Tibial artery (tissue), 4 donors: ENCODE measurements around the gene CMSS1.

Experiments used
- DNase-seq, 2 donors: peaks; one replicate each; pipeline ENCODE4 v3.0.0-alpha.2; 2019
- H3K27ac ChIP-seq, 2 donors: fragments of 200-600 bp; sonication (generic) in 1 of 2; 1 replicate in 1 of 2; 2 replicates in 1 of 2; pipeline ENCODE4 v1.5.1; 2018 to 2019; ENCODE audit warnings: mild to moderate bottlenecking in 1 of 2
- H3K27me3 ChIP-seq, 2 donors: fragments of 200-600 bp; sonication (generic) in 1 of 2; one replicate each; pipeline versions ENCODE4 v1.5.1 to v1.6.0; 2016 to 2019
- H3K36me3 ChIP-seq, 3 donors: fragments of 200-600 bp; sonication (generic) in 2 of 3; one replicate each; pipeline ENCODE4 v1.5.1; 2016 to 2019; ENCODE audit warnings: mild to moderate bottlenecking in 2 of 3
- H3K4me1 ChIP-seq, 4 donors: fragments of 200-600 bp; sonication (generic) in 2 of 4; 1 replicate in 3 of 4; 2 replicates in 1 of 4; pipeline ENCODE4 v1.5.1; 2016 to 2019
- H3K4me3 ChIP-seq, 2 donors: fragments of 200-600 bp; sonication (generic) in 1 of 2; 1 replicate in 1 of 2; 2 replicates in 1 of 2; pipeline ENCODE4 v1.5.1; 2018 to 2019; ENCODE audit warnings: mild to moderate bottlenecking in 2 of 2
- H3K9me3 ChIP-seq, 3 donors: fragments of 200-600 bp; sonication (generic) in 1 of 3; one replicate each; pipeline ENCODE4 v1.5.1; 2016 to 2019
- intact Hi-C: fragments of 100-400 bp; cut with DNase I; formaldehyde crosslinking; loops from one replicate; pipeline ENCODE4 v1.15.0; 2023; ENCODE audit warnings: low total_unique reads
- TF ChIP-seq, protein P1 (sequence below), 2 experiments: fragments of 200-600 bp in 1 of 2; fragments of 450-650 bp in 1 of 2; IDR thresholded peaks; one replicate each; pipeline ENCODE4 v1.5.1; 2017 to 2019; ENCODE audit warnings: antibody characterized with exemption in 2 of 2, mild to moderate bottlenecking in 1 of 2, moderate library complexity in 1 of 2

Gene CMSS1

DNA sequence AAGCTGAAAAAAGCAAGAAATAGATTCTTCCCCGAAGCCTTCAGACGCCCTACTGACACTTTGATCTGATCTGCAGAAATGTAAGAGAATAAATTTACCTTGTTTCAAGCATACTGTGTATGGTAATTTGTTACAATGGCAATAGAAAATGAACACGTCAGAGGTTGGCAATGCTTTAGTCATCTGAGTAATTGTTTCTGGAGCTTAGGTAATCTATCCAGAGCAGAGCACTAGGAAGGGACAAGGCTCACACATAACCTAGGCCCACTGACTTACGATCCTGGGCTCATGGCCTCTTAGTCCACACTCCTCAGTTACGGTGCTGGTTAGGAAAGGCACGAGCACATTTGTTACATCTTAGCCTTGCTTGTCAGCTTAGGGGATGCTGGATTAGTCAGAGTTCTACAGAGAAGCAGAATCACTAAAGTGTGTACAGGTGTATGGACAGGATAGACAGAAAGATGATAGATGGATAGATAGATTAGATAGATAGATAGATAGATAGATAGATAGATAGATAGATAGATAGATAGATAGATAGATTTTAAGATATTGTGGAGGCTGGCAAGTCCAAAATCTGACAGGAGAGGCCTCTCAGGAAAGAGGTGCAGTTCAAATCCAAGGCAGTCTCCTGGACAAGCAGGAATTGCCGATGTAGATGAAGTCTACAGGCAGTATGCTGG, 396.4 kb downstream of the CMSS1 start:
- H3K4me1 ChIP-seq = peaks cover 0 to 20% (median 6%) of the 10 kb centered on the region in 4 donors
- H3K27me3 ChIP-seq = no peaks in the 10 kb centered on the region
- H3K36me3 ChIP-seq = no peaks in the 10 kb centered on the region
- no peak overlapping the region for H3K27ac ChIP-seq
- H3K4me3 ChIP-seq = no peak overlapping the region
- H3K9me3 ChIP-seq = no peaks in the 10 kb centered on the region
- TF ChIP-seq, protein P1, sequence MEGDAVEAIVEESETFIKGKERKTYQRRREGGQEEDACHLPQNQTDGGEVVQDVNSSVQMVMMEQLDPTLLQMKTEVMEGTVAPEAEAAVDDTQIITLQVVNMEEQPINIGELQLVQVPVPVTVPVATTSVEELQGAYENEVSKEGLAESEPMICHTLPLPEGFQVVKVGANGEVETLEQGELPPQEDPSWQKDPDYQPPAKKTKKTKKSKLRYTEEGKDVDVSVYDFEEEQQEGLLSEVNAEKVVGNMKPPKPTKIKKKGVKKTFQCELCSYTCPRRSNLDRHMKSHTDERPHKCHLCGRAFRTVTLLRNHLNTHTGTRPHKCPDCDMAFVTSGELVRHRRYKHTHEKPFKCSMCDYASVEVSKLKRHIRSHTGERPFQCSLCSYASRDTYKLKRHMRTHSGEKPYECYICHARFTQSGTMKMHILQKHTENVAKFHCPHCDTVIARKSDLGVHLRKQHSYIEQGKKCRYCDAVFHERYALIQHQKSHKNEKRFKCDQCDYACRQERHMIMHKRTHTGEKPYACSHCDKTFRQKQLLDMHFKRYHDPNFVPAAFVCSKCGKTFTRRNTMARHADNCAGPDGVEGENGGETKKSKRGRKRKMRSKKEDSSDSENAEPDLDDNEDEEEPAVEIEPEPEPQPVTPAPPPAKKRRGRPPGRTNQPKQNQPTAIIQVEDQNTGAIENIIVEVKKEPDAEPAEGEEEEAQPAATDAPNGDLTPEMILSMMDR (IDR thresholded peaks at IDR 0.05) = no peak
- intact Hi-C loops = no loop called here
- no peak for DNase-seq

DNA sequence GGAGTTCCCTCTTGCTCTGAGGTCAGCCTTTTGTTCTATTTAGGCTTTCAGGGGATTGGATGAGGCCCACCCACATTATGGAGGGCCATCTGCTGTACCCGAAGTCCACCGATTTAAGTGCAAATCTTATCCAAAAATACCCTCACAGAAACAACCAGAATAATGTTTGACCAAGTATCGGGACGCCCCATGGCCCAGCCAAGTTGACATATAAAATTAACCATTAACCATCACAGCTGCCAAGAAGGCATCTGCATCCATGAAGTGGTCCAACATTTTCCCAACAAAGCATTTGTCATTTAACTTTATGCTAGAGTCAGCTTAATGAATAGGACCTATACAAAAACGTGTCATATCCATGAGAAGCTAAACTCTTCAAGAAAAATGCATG, 396.9 kb downstream of the CMSS1 start:
- no peak for DNase-seq
- Histone ChIP-seq H3K4me3 (no peak overlapping the region), H3K9me3 (no peaks in the 10 kb centered on the region), H3K36me3 (no peaks in the 10 kb centered on the region), H3K27me3 (no peaks in the 10 kb centered on the region), H3K4me1 (peaks cover 0 to 20% (median 6%) of the 10 kb centered on the region in 4 donors), H3K27ac (no peak overlapping the region)
- intact Hi-C loops = no loop called here
- TF ChIP-seq, protein P1 (IDR thresholded peaks at IDR 0.05) = no peak

DNA sequence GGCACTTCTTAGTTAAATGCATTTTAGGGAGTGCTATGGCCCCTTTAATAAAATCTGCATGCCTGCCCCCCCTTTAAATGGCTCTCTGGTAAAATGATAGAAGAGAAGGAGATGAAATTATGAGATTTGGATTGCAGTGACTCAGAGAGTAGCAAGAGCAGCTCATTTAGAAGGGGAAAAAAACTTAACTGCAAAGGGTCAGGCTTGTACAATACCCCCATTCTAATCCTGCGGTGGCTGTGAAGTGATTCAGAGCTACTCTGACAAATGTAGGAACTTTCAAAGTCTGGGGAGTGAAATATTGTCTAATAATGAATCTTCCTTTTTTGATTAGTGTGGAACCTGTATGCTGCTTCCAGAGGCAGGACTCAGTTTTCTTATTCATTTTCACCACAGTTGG, 399.1 kb downstream of the CMSS1 start:
- DNase-seq = no peak
- Histone ChIP-seq H3K27me3 (no peaks in the 10 kb centered on the region), H3K9me3 (no peaks in the 10 kb centered on the region), H3K36me3 (no peaks in the 10 kb centered on the region), H3K4me3 (no peak overlapping the region), H3K4me1 (no peaks in the 10 kb centered on the region), H3K27ac (no peak overlapping the region)
- intact Hi-C loops = no loop called here
- TF ChIP-seq, protein P1 (IDR thresholded peaks at IDR 0.05) = no peak

DNA sequence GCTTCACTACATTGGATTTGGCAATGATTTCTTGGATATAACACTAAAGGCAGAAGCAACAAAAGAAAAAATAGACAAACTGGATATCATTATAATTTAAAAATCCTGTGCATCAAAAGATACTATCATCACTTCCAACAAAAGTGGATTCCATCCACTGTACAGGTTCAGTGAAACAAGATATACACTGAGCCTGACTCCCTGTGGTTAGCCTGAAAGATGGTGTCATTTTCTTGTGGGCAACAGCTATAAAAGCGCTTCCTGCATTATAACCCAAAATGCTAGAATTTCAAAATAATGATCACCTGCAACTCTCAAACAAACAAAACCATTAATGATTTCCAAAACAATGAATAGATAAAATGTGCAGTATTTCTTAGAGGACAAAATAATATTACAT, 403.5 kb downstream of the CMSS1 start:
- TF ChIP-seq, protein P1 (IDR thresholded peaks at IDR 0.05) = no peak
- Histone ChIP-seq H3K27ac (no peak overlapping the region), H3K36me3 (no peaks in the 10 kb centered on the region), H3K27me3 (no peaks in the 10 kb centered on the region), H3K4me1 (peaks cover 0 to 2% (median 0%) of the 10 kb centered on the region in 4 donors), H3K4me3 (no peak overlapping the region), H3K9me3 (no peaks in the 10 kb centered on the region)
- DNase-seq = no peak
- intact Hi-C loops = no loop called here

DNA sequence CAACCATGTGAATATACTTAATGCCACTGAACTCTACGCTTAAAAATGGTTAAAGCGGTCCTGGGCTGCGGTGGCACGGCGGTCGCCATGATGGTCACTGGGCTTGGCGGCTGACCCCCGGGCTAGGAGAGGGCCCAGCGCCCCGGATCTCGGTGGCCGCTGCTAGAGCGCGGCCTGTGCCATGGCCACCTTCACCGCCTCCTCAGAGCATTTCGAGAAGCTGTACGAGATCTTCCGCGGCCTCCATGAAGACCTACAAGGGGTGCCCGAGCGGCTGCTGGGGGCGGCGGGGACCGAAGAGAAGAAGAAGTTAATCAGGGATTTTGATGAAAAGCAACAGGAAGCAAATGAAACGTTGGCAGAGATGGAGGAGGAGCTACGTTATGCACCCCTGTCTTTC, 407.5 kb downstream of the CMSS1 start:
- TF ChIP-seq, protein P1 (IDR thresholded peaks at IDR 0.05) = no peak
- Histone ChIP-seq H3K27ac (no peak overlapping the region), H3K36me3 (no peaks in the 10 kb centered on the region), H3K4me1 (peaks cover 0 to 17% (median 2%) of the 10 kb centered on the region in 4 donors), H3K9me3 (no peaks in the 10 kb centered on the region), H3K4me3 (no peak overlapping the region), H3K27me3 (no peaks in the 10 kb centered on the region)
- intact Hi-C loops = no loop called here
- DNase-seq = no peak
